Eye (tissue), 1 donor: Measurements from ENCODE around the gene TCP11.

ENCODE experiments used
- DNase-seq: peaks from one replicate; pipeline ENCODE4 v3.0.0-alpha.2; 2015

The TCP11 gene

DNA sequence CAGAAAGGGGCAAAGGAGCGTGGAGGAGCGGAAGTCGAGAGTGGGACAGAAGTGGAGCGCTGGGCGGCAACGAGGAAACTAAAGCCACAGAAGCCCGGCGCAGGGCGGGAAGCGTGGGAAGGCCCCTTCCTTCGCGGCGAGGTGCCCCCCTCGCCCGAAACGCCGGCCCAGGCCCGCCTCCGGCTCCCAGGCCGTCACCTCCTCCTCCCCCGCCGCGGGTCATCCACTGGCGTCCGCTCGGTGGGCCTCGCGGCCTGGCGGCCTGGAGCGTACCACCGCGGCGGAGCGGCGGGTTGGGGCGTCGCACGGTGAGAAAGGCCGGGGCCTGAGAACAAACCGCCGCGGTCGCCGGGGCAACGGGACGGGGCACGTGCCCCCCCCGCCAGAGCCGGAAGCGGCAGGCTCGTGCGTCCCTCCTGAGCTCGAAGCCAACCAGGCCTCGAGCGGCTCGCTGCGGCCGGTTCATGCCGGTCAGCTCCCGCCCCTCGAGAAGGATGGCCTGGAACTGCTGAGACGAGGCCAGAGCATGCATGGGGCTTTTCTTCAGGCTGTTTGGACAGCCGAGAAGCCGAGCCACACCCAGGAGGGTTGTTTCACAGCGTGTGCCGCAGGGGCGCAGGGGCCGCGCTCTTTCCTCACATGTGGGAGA, at the start of gene TCP11:
Gene TCP11 (minus strand): TSS at position 333 of the 649 bp plus-strand sequence. CDS start 469 bp downstream, outside the sequence.
- DNase-seq = peak; percentile 72

DNA sequence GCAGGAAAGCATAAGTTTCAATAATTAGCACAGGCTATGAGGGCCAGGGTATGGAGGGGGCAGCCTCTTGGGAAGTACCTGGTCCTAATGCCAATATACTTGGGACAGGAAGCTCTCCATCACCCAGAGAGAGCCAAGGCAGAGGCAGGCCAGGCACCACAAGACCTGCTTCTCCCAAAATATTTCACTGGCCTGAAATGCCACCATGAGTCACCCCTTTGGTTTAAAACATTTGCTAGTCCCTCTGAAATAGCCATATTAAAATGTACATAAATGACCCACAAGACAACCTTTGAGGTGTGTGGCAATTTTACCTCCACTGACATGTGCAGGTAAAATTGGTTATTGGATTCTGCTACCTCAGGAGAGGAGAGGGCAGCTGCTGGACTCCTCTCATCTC, 49.2 kb upstream of the TCP11 start:
- no peak for DNase-seq

DNA sequence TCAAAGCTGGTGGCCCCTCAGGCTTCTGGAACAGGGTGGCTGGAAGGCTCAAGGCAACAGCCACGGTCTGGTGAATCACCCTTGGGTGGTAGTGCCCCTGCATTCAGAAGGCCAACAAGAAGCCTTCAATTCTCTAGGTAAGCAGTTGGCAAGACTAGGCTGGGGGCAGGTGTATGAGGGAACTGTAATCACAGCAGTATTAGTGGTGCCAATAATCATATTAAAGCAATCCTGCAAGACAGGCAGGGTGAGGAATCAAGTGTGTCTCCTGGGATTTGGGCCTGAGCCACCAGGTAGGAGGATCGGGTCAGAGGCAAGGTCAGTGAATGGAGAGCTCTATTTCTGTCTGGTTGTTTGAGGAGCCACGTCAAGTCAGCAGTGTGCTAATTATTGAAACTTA, 47.7 kb upstream of the TCP11 start:
- no peak for DNase-seq

DNA sequence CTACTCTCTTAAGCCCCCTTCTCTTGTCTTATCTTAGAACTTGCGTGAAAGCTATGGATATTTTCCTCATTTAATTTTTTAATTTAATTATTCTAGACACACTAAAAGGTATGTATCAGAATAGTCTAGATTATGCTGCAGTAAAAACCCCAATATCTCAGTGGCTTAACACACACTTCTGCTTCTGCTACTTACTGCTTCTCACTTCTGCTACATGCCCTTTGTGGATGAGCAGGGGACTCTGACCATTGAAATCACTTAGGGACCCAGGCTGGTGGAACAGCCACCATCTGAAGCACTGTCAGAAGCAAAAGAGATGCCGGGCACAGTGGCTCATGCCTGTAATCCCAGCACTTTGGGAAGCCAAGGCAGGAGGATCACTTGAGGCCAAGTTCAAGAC, 45.4 kb upstream of the TCP11 start:
- no peak for DNase-seq

DNA sequence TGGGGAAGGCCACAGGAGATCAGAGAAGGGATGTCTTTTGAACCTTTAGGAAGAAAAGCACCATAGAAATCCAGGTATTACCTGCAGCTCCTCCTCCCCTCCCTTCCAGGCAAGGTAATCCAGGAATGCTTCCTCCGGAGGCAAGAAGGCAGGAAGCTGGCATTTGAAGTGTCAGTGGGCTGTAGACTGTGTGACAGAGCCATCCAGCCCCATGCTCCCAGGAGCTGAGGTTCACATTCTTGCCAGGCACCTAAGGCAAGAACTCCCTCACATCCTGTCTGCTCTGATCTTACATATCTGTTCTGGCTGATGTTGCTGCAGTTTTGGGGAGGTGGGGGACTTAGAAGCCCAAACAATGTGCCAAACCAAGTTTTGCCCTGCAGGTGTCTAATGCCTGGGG, 44.8 kb upstream of the TCP11 start:
- no peak for DNase-seq

DNA sequence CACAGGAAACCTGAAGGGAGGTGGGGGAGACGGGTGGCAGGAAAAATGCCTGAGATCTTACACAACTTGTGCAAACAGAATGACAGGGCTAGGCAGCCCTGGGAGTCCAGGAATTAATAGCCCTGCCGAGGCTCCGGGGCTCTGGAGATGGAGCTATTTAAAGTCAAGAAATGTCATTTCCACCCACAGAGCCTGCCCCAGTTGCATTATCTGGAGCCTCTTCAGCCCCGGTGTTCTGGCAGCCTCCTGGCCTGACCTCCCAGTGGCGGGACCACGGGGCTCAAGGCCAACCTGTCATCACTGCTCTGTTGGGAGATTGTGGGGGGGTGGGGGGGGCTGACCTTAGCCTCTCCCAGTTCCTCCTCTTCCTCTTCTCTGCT, 44.2 kb upstream of the TCP11 start:
- DNase-seq = no peak

DNA sequence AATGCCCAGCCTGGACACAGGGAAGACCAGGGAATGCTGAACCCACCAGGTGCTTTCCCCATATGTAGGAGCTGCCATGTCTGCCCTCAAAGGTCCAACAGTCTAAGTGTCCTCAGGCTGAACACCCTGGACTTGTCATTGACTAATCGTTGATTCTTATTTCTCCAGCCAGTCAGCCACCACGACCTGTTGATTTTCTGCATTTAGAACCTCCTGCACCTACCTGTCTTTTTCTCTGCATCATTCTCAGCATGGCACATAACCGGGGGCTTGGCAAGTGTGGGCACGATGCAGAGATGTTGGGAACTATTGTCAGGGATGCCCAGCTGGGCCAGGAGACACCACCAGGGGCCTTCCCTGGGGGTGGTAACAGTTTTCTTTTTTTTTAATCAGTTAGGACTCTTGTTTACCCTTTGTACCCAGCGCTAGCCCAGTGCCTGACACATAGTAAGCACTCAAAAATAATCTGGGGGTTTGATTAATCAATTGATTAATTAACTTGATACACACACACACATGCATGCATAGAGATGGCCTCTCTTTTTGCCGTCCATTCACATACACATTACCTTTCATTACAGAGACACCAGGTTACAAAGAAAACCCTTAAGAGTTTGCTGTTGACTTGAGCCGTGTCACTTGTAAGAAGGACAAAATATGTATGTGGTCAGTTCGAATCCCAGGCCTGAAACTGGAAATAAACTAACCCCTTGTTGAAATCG, 43.6 kb upstream of the TCP11 start:
- no peak for DNase-seq

DNA sequence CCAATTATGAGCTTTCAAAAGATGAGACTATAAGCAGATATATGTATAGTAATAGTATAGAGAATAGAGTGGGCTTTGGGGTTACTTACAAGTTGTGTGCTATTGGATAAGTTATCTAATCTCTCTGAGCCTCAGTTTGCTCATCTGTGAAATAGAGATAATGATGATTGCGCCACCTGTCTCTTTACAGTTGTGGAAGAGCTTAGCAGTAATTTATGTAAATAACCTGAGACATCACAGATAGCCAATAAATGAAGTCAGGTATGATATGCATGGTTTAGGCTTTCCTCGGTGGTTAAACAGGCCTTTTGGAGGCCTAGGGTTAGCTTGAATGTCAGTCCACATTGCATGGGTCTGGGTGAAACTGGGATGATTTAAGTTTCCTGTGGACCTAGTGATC, 42.8 kb upstream of the TCP11 start:
- DNase-seq = no peak

DNA sequence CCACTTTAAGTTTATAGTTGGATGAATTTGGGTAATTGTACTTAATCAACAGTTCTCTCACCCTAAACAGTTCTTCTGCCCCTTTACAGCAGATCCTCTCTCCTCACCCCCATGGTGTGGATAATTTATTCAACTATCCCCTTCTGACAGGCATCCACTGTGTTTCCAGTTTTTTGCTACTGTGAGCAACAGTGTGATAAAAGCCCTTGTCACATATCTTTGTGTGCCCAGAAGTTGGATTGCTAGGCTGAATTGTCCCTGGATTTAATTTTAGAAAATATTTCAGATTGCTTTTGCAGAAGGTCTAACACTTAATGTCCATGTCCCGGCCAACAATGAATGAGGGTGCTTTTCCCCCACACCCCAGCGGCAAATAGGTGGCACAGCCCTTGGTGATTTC, 42.1 kb upstream of the TCP11 start:
- no peak for DNase-seq

DNA sequence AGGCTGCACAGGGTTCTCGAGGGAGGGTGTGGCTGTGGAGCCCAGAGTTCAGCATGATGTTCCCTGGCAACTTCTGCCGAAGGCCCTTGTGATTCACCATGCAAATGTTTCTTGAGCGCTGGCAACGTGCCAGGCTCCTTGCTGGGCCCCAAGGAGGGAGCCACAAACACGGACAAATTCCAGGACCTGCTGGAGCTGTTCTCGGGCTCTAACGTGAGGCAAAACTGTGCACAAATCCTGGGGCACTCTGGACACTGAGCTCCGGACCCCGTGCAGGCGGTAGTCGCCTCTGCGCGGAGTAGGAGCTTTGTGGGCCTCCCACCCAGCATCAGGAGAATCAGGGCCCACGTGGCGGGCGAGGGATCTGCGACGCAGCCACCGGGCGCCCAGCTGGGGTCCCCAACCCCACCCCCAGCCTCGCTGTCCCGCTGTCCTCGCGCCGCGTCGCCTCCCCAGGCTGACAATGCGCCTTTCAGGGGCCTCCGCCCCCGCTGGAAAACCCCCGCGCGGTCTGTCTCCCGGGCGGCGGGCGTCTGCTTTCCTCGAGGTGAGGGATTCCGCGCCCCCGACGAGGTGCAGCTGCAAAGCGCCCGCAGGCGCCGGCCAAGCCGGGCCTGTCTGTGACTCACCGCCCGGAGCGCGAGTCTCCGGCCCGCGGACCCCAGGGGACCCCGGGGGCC, 40.9 kb upstream of the TCP11 start:
- DNase-seq = peak; percentile 60

DNA sequence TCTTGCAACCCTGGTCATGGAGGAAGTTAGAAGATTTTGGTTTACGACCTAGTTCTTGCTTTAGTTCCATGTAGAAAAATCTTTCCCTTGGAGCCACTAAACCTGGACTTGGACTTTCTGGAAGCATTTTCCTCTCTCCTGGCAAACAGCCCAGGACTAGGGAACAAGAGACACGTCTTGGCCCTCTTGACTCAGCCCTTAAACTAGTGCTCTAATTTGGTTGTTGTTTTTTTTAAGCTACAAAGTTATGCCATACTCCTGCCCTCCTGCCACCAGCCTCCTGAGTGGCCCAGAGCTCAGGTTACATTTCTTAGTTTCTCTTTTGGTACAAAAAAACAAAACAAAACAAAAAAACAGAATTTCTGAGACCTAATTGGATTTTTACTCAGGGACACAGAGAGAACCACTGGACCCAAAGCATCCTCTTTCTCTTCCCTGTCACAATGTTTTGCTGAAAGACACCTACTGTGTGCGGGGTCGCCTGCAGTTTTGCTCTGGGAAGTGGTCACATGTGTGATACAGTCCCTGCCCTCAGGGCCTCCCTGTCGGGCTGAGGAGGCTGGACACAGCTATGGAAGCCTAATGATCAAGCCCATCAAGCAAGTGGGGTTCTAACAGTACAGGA, 40.3 kb upstream of the TCP11 start:
- DNase-seq = no peak

DNA sequence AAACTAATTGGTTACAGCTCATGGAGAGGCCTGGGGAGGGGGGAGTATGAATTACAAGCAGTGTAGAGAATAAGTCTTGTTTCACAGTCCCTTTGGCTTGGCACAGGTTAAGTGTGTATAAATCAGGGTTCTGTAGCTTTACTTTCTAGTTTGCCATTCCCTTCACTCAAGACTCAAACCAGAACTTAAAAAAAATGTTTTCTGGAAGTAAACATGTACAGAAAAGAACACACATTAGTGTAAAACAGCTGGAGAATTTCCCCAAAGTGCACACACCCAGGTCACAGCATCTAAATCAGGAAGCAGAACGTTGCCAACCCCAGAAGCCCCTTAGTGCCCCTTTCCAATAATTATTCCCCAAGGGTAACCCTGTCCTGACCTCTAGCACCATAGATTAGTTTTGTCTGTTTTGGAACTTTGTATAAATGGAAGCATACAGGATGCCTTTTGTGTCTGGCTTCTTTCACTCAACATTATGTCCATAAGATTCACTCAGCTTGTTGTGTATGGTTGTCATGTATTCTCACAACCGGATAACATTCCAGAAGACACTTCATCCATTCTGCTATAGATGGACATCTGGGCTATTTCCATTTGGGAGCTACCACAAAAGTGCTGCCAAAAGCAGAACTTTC, 38.9 kb upstream of the TCP11 start:
- no peak for DNase-seq

DNA sequence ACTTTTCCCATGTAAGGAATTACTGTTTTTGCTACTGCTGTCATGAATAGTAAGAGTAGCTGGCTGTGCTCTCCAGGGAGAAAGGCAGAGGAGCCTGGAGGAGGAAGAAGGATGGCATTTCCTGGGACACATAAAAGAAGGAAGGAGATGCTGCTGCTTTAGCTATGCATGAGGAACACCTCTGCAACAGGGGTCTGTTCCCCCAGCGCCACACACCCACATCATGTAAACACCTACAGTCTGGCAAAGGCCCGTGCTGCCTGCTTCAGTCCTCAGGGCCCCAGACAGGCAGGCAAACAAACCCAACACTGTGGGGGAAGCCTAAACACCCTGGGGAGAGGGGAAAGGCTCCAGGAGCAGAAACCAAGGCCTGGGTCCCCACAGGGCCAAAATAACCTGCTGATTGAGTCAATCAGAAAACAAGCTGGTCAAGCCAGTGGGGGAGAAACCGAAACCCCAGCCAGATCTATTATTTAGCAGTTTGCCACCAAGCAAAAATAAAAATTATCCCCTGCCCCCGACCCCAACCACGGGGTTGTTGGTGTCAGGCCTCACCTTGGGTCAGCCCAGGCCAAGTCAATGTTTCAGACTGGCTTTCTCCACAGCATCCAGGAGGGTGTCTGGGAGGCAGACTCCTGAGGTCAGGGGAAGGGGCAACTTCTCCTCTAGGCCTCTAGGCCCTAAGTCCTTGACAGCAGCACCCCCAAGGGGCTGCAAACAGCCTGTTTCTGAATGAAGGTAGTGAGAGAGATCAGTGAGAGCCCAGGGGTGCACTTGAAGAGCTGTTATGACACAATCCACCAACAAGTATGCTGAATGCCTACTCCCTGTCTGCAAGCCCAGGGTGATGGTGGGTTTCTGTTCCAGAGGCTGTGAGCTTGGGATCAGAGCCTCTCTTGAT, 38.0 kb upstream of the TCP11 start:
- no peak for DNase-seq

DNA sequence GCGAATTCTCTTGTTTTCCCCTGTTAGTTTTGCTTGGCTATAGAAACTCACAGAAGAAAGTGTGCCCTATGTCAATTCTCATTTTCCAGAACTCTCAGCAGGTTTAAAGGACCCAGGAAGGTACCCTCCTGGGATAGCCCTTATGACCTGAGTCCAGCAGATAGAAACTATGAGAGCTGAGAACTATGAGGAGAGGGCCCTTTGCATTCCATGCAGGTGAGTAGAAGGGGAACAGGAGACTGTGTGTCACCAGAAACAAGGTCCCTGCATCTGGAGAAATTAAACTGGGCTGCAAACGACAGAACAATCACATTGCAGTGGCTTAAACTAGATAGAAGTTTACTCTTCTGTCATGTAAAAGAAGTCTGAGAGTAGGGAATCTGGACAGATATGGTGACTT, 36.9 kb upstream of the TCP11 start:
- no peak for DNase-seq

DNA sequence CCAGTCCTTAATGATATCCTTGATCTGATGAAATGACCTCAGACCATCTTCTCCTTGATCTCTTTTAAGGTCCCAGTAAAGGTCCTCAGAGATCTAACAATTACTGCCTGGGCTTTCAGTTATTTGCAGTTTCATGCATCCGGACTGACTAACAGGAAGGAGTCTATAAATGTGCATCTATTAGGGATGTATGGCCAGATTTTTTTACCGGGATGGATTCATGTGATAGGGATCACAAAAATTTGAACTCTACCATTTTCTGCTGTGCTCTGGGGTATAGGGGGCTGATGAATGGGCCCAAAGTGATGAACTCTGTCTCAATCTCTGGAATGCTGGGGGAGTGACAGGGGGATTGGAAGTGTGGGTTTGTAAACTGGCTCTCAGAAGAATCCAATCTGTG, 36.5 kb upstream of the TCP11 start:
- no peak for DNase-seq

DNA sequence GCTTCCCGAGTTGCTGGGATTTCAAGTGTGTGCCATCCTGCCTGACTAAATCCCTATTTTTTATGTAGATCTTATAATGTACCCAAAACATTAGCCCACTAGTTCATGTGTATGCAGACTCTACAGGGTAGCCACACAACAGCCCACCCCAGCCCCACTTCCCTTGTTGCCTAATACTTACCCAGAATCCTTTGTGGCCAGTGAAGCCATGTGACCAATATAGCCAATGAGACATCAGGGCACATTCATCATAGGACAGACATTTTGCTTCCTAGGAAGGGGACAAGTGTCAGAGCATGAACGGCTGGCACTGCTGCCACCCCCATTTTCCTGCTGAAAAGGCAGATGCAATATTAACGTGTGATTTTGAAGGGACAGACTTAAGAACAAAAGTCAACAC, 36.0 kb upstream of the TCP11 start:
- no peak for DNase-seq

DNA sequence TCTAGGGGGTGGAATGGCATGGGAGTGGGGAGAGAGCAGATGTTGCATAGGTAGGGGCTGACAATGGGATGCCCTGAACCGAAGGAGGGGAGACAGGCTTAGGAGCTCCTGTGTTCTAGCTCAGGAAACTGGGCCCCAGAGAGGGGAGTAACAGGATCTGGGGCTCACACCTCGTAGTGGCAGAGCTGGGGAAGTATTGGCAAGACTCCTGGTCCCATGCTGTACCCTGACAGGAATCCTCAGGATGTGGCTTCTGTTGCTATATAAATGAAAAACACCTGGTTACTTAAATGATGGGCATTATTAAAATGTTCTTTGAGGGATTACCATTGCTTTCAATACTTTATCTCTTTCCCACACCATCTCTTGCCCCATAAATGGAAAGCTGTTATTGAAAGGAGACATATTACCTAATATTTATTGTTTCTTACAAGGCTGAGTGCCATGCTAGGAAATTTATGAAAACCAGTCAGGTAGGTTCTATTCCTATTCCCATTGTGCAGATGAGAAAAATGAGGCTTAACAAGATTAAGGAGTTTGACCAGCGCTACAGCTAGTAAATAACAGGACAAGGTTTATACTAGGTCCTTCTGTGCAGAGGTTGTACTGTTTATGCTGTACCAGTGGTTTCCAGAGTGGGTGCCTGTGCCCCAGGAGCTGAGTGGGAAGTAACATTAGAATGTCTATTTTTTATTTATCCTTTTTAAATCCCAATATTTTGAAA, 35.3 kb upstream of the TCP11 start:
- no peak for DNase-seq

DNA sequence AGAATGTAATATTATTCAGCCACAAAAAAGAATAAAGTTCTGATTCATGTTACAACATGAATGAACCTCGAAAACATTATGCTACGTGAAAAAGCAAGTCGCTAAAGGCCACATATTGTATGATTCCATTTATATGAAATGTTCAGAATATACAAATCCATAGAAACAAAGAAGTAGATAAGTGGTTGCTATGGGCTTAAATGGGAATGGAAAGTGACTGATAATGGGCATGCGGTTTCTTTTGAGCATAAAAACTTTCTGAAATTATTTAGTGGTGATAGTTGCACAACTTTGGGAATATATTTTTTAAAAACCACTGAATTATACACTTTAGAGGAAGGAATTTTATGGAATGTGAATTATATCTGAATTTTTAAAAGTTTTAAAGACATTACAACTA, 33.4 kb upstream of the TCP11 start:
- DNase-seq = no peak

DNA sequence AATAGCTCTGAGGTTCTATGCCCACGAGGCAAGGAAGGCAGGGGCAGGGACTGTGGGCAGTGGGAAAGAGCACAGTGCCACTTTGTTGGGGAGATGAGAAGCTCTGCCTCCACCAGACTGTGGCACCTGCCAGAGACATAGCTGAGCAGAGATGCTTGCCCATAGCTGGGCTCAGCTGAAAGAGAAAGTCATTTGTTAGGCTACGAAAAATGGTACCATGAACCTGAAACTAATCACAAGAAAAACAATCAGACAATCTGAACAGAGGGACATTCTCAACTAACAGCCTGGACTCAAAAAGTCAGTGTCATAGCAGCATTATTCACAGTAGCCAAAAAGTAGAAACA, 32.9 kb upstream of the TCP11 start:
- no peak for DNase-seq

DNA sequence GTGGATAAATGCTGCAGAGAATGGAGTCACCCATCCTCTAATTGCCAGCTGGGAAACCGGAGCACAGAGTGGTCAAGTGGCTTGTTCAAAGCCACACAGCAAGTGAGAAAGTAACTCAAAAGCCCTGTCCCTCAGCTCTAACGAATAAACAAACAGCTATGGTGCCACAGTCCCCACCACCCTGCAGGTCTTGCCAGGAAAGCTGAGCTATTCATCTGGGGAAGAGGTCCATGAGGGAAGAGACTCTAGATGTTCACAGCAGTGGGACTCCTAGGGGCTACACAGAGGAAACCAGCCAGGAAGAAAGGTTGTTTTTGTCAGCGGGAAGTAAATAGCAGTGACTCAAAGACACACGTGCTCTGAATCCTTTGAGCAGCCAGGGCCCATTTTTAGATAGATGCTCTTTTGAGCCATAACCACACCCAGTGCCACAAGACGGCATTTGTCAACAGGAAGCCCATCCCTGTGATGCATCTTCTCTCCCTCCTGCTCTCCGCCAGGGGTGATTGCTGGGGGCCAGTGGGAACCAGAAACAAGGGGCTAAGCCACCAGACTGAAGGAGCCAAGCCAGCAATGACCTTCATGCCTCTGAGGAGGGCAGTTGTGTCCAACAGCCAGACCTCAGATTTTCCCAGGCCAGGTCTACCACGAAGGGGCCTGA, 32.4 kb upstream of the TCP11 start:
- DNase-seq = no peak

DNA sequence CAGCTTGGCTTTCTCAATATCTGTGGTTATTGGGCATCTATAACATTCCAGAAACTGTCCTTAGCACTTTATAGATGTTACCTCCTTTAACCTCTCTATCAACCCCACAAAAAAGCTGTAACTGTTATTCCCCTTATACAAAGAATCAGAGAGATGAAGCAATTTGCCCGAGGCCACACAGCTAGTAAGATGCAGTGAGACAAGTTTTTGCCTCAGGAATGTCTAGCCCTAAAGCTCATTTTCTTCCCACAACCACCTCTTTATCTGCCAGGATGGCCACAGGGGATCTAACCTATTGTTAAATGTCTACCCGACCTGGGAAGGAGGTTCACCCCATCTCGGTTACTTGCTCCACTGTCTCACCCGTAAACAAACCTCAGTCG, 31.9 kb upstream of the TCP11 start:
- no peak for DNase-seq
